Ovary (tissue), 9 donors: ENCODE measurements around the gene CD86. TPM values are rescaled to one million over a fixed set of nuclear protein-coding genes. Genes with fewer than 3 reads are reported as not detected.
A peak's percentile ranks its signal among the peaks of the same experiment; 100 is the strongest.

Experiments
- DNase-seq, 5 donors: peaks; one replicate each; pipeline ENCODE4 v3.0.0-alpha.2; 2019 to 2020
- H3K27ac ChIP-seq, 2 donors: fragments of 200-600 bp; one replicate each; pipeline versions ENCODE4 v1.5.1 to v1.8.0; 2019 to 2022
- H3K27me3 ChIP-seq: fragments of 200-600 bp; one replicate; pipeline ENCODE4 v1.8.0; 2022
- H3K36me3 ChIP-seq: fragments of 200-600 bp; sonication (generic); one replicate; pipeline ENCODE4 v1.5.1; 2019
- H3K4me1 ChIP-seq: one replicate; pipeline ENCODE4 v1.8.1; 2013; ENCODE audit warnings: mild to moderate bottlenecking, moderate library complexity; ENCODE audit not compliant: insufficient read depth
- H3K4me3 ChIP-seq: fragments of 200-600 bp; sonication (generic); one replicate; pipeline ENCODE4 v1.5.1; 2017
- H3K9me3 ChIP-seq, 2 donors: fragments of 200-600 bp in 1 of 2; sonication (generic) in 1 of 2; one replicate each; pipeline versions ENCODE4 v1.5.1 to v1.8.1; 2013 to 2019; ENCODE audit warnings: mild to moderate bottlenecking in 1 of 2, moderate library complexity in 1 of 2
- EP300 ChIP-seq: sonication (generic); formaldehyde crosslinking; IDR thresholded peaks from one replicate; pipeline ENCODE4 v1.6.1; 2017; ENCODE audit warnings: antibody characterized with exemption
- POLR2A ChIP-seq: fragments of 450-650 bp; IDR thresholded peaks from one replicate; pipeline ENCODE4 v1.6.1; 2017; ENCODE audit warnings: antibody characterized with exemption, mild to moderate bottlenecking, moderate library complexity
- WGBS, 3 donors: extraction: QIAGEN DNeasy Blood & Tissue Kit in 1 of 3; methylation state at CpG; one replicate each; pipeline versions ENCODE4 v1.1.5 to v1.1.7; 2013 to 2017; 5-methylcytosine and 5-hydroxymethylcytosine counted together
- intact Hi-C, 4 donors: fragments of 100-400 bp; cut with DNase I; formaldehyde crosslinking; loops; one replicate each; pipeline versions ENCODE4 v1.11.0 to v1.15.1; 2022 to 2023
- polyA plus RNA-seq, 2 donors: library from polyadenylated mRNA; stranded (reverse); fragments of 200-250 nt in 1 of 2; fragments of 350-450 nt in 1 of 2; fragmentation: Illumina TruSeq in 1 of 2; extraction: RNeasy Lipid Tissue Mini Kit (QIAGEN cat#74804) in 1 of 2; gene quantifications; one replicate each; pipeline ENCODE4 v1.2.3, GENCODE V29; 2013 to 2014
- total RNA-seq, 7 donors: library from RNA; depleted of rRNA in 2 of 7; stranded (reverse); fragments of >200 nt in 2 of 7; fragmentation: NEBNext Ultra II Directional in 3 of 7; extraction: Animal tissue kit (Norgen Biotek cat#: 25700) in 3 of 7; gene quantifications; one replicate each; pipeline versions ENCODE4 v1.1.0 to v1.2.4, GENCODE V29; 2016 to 2023
- TF ChIP-seq, protein P1 (sequence below), 3 donors: fragments of 450-650 bp in 2 of 3; fragments of 200-600 bp in 1 of 3; IDR thresholded peaks; one replicate each; pipeline versions ENCODE4 v1.5.1 to v1.8.0; 2016 to 2022; ENCODE audit warnings: antibody characterized with exemption in 3 of 3, mild to moderate bottlenecking in 1 of 3
- donor health status: DM: no; HTN: no; CAD: no; lungs with moderate emphysema.
- donor health status: DM: no; HTN: no; CAD: no.
- donor health status: Bipolar disorder and iron deficiency.
- donor health status: DM: yes; HTN: yes; CAD: no.
- donor health status: DM: no; HTN: no; CAD: no.
- donor health status: DM: yes; HTN: yes; CAD: no.

Gene CD86
- total and polyA plus RNA-seq, 9 donors, result 0.85 to 8.7 (median 3.5) TPM

DNA sequence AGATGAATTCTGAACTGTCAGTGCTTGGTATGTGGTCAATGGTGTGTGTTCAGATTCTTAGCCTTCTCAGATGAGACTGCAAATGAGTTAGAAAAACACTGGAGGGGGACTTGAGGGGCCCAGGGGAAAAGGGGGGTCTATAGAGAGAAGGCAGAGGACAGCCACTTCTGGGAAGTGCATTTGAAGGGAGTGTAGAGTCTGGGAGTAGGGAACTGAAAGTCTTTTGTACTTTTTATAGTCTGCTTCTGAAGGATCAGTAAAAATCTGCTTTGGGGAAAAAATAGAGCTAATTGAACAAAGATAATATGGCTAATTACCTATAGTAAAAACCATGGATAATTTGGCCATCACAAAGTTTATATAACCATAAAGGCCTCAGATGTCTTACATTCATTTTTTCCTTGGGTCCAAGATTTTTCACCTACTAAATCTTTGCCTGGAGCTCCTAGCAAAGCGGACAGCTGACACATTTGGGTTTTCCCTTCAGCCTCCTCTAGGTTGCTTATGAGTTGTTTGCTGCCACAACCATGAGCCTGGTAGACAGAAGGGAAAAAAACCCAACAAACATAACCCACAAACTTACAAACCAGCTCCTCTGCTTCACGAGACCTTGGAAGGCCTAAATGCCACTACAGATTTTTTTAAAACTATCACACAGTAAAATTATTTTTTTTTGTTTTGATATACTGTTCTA, 48.8 kb downstream of the CD86 start:
- H3K27me3 ChIP-seq, result no peaks in the 10 kb centered on the region
- no peaks in the 10 kb centered on the region for H3K9me3 ChIP-seq
- WGBS, 3 donors, result 95 to 99% (median 96%) methylated on average over 2 of the region's 2 CpGs
- H3K36me3 ChIP-seq, result no peaks in the 10 kb centered on the region
- peaks cover 3% of the 10 kb centered on the region for H3K4me1 ChIP-seq
- no peak overlapping the region for H3K27ac ChIP-seq
- TF ChIP-seq POLR2A (no peak), EP300 (no peak)
- TF ChIP-seq, protein P1, sequence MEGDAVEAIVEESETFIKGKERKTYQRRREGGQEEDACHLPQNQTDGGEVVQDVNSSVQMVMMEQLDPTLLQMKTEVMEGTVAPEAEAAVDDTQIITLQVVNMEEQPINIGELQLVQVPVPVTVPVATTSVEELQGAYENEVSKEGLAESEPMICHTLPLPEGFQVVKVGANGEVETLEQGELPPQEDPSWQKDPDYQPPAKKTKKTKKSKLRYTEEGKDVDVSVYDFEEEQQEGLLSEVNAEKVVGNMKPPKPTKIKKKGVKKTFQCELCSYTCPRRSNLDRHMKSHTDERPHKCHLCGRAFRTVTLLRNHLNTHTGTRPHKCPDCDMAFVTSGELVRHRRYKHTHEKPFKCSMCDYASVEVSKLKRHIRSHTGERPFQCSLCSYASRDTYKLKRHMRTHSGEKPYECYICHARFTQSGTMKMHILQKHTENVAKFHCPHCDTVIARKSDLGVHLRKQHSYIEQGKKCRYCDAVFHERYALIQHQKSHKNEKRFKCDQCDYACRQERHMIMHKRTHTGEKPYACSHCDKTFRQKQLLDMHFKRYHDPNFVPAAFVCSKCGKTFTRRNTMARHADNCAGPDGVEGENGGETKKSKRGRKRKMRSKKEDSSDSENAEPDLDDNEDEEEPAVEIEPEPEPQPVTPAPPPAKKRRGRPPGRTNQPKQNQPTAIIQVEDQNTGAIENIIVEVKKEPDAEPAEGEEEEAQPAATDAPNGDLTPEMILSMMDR (IDR thresholded peaks at IDR 0.05), result no peak
- DNase-seq, result no peak
- H3K4me3 ChIP-seq, result no peak overlapping the region
- intact Hi-C loops, result loop anchor here in 1 of 4 donors (10.0 kb wide), 1 partner anchor 581 kb away; the partner anchor contains the start of gene PARP14

DNA sequence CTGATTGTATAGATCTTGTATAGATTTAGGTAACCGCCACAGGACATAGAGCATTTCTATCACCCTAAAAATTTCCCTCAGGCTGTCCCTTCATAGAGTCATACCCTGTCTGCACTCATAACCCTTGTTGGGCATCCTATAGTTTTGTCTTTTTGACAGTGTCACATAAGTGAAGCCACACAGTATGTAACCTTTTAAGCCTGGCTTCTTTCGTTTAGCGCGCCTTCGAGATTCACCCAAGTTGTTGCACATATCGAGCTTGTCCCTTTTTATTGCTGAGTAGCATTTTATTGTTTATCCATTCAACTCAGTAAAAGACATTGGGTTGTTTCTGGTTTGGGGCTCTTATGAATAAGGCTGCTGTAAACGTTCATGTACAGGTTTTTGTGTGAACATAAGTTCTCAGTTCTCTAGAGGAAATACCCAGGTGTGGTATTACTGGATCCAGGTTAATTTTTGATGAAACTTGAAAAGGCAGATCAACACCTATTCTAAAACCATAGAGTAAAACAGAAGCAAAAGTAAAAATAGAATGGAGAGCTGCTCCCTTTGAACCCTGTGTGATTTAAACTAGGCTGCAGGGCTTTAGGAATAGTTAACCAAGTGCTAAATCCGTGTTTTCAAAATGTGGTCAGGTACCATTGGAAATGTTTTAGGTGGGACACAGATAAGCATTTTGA, 49.5 kb downstream of the CD86 start:
- intact Hi-C loops, result loop anchor here in 1 of 4 donors (10.0 kb wide), 1 partner anchor 580 kb away; the partner anchor contains the start of gene PARP14
- no peaks in the 10 kb centered on the region for H3K36me3 ChIP-seq
- no peak overlapping the region for H3K27ac ChIP-seq
- WGBS, 3 donors, result 87 to 91% (median 88%) methylated on average over 8 of the region's 8 CpGs
- no peaks in the 10 kb centered on the region for H3K9me3 ChIP-seq
- TF ChIP-seq, protein P1 (IDR thresholded peaks at IDR 0.05), result no peak
- no peak for DNase-seq
- no peaks in the 10 kb centered on the region for H3K27me3 ChIP-seq
- H3K4me3 ChIP-seq, result no peak overlapping the region
- peaks cover 3% of the 10 kb centered on the region for H3K4me1 ChIP-seq

DNA sequence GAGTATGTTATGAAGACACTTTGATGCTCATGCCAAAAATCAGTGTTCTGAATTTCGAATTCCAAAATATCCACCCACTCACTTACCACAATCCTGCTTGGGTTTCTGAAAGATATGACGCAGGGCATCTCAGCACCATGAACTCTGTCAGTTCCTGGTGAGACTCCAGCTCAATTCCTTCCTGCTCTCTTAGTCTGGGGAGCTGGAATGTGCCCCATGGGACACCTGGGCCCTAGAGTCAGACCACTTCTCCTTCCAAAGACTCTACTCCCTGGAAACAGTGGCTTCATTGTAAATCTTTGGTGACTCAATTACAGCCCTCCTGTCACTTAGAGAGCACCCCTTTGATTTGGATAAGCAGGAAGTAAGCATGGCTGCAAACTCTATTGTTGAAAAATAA, 50.5 kb downstream of the CD86 start:
- WGBS, 3 donors, result 0 to 8% (median 2%) methylated on average over 2 of the region's 2 CpGs
- no peaks in the 10 kb centered on the region for H3K36me3 ChIP-seq
- no peaks in the 10 kb centered on the region for H3K9me3 ChIP-seq
- peak in 3 of 5 donors; percentile 22 to 40 (median 27) for DNase-seq
- intact Hi-C loops, result loop anchor here in 1 of 4 donors (10.0 kb wide), 1 partner anchor 579 kb away; the partner anchor contains the start of gene PARP14
- no peak overlapping the region for H3K27ac ChIP-seq
- TF ChIP-seq, protein P1 (IDR thresholded peaks at IDR 0.05), result no peak
- TF ChIP-seq EP300 (no peak), POLR2A (no peak)
- H3K4me1 ChIP-seq, result peaks cover 3% of the 10 kb centered on the region
- no peak overlapping the region for H3K4me3 ChIP-seq
- no peaks in the 10 kb centered on the region for H3K27me3 ChIP-seq

DNA sequence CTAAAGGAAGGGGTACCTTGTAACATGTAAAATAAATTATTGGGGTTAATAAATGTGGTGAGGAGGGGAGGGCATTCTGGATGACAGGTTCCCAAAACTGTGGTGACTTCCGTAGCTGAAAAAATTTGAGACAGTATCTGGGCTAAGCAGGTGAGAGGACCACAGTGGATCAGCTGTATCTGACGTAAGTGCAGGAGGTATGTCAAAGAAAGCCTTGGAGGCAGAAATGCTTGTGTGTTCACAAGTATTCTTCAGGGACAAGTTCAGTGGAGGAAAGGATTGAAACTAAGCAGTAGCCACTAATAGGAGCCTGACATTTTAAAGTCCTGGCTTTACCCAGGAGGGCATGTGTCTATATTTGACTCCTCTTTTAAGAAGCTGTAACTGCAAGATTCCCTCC, 52.0 kb downstream of the CD86 start:
- Histone ChIP-seq H3K4me3 (no peak overlapping the region), H3K27me3 (no peaks in the 10 kb centered on the region), H3K27ac (no peak overlapping the region), H3K9me3 (no peaks in the 10 kb centered on the region), H3K4me1 (peaks cover 3% of the 10 kb centered on the region), H3K36me3 (no peaks in the 10 kb centered on the region)
- intact Hi-C loops, result loop anchor here in 1 of 4 donors (10.0 kb wide), 1 partner anchor 578 kb away; the partner anchor contains the start of gene PARP14
- TF ChIP-seq POLR2A, result no peak
- 93 to 95% (median 93%) methylated on average over 2 of the region's 2 CpGs for WGBS, 3 donors
- DNase-seq, result no peak

DNA sequence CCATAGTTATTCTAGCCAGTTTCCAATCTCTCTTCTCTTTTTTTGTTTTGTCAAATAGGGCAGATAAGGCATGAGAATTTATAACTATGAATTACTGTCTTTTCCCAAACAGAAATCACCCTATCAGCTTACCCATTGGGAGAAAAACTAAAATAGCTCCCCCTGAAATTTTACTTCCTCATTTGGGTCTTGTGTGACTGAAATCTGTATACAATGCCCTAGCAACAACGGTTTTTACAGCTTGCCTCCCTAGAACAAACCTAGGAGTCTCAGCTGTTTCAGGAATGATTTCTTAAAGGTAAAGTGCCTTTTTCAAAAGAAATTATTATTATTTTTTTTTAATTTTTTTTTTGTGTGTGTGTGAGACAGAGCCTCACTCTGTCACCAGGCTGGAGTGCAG, 56.8 kb downstream of the CD86 start:
- intact Hi-C loops, result no loop called here
- no peaks in the 10 kb centered on the region for H3K9me3 ChIP-seq
- no peak for TF ChIP-seq EP300
- no peak for TF ChIP-seq POLR2A
- TF ChIP-seq, protein P1 (IDR thresholded peaks at IDR 0.05), result no peak
- no peaks in the 10 kb centered on the region for H3K36me3 ChIP-seq
- no peak overlapping the region for H3K27ac ChIP-seq
- H3K4me3 ChIP-seq, result no peak overlapping the region
- H3K4me1 ChIP-seq, result no peaks in the 10 kb centered on the region
- no peak for DNase-seq
- H3K27me3 ChIP-seq, result no peaks in the 10 kb centered on the region
- 17 to 22% (median 18%) methylated on average over 1 of the region's 1 CpG for WGBS, 3 donors
